ENCODE results near the gene TPCN1.
A peak's percentile ranks its signal among the peaks of the same experiment; 100 is the strongest.

The TPCN1 gene

DNA sequence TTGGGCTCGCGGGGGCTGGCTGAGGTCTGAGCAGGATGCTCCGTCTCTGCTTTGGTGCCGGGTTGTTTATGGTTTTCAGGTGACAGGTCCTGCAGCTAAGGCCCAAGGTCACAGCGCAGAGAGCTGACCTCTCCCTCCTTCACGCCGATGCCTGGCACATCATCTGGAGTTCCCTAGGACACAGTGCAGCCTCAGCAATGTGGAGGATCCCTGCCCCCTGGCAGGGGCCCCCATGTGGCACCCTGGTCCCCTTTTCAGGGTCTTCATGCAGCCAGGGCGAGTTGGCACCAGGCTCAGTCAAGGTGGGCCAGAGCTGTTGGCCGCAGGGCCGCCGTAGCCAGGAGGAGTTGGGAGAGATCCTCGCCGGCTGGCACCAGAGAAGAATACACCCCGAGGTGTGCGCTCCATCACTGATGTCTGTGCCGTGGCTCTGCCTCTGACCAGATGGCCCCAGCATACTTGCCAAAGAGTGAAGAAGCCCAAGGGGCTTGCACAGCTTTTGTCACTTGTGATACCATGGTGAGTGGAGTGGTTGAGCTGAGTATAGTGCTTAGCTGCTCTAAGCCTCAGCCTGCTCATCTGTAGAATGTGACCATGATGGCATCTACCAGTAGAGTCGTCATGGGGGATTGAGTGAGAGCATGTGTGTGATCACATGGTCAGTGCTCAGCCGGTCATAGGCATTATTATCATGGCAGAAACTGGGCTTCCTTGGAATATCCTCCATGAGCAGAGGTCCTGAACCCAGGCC lies 11.0 kb downstream of the TPCN1 start:
- Histone ChIP-seq H3K4me3 (peak overlapping the region; percentile 55), H3K36me3 (ENCODE audit: insufficient read depth, low read length) (peaks cover 16% of the 10 kb centered on the region; the same call in 1 of the 2 replicates), H3K9ac (ENCODE audit: insufficient read length) (no peak overlapping the region), H3K9me3 (ENCODE audit: low read depth, low read length) (no peaks in the 10 kb centered on the region), H3K27ac (no peak overlapping the region)
- TF ChIP-seq POLR2AphosphoS5 (IDR thresholded peaks at IDR 0.05; ENCODE audit: borderline replicate concordance, low read depth, low read length): no peak
- no peak for TF ChIP-seq EZH2 (IDR thresholded peaks at IDR 0.05)
- TF ChIP-seq FOXP2 (optimal IDR thresholded peaks at IDR 0.05; ENCODE audit: control extremely low read depth, extremely low read length, insufficient read depth): no peak
- DNase-seq (ENCODE audit: low read depth, low spot score): no peak

DNA sequence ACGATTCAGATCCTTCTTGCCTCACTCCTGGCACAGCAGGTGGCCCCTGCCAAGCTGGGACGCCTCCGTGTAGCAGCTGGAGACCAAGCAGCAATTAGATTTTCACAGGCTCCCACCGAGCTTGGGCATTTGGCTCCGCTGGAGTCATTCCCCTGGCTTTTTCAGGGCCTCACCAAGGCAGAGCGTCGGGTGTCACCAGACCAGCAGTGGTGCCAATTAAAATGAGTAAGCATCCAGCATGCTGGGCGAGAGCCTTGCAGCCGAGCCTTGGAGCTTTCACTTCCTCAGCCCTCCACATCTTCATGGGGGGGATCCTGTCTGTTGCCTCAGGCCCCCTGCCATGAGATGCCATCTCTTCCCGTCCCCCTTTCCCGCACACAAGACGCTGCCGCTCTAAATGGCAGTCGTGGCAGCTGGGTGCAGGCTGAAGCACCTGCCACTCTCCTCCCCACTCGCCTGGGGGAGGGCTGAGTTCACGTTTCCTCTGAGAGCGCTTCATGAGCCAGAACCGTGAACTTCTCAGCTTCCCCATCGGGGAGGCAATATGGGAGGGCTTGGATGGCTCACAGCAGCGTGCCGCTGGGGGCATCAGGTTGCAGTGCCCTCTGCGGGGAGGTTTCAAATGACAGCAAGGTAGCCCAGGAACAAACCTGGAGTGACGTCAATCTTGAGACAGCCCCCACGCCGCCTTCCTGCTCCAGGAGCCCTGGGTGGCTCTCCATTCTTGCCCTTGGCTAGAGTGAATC lies 11.7 kb downstream of the TPCN1 start:
- Histone ChIP-seq H3K4me3 (peak overlapping the region; percentile 55), H3K9ac (ENCODE audit: insufficient read length) (no peak overlapping the region), H3K9me3 (ENCODE audit: low read depth, low read length) (no peaks in the 10 kb centered on the region), H3K27ac (no peak overlapping the region), H3K36me3 (ENCODE audit: insufficient read depth, low read length) (peaks cover 16% of the 10 kb centered on the region; the same call in 1 of the 2 replicates)
- no peak for DNase-seq (ENCODE audit: low read depth, low spot score)
- no peak for TF ChIP-seq FOXP2 (optimal IDR thresholded peaks at IDR 0.05; ENCODE audit: control extremely low read depth, extremely low read length, insufficient read depth)
- TF ChIP-seq EZH2 (IDR thresholded peaks at IDR 0.05): no peak
- no peak for TF ChIP-seq POLR2AphosphoS5 (IDR thresholded peaks at IDR 0.05; ENCODE audit: borderline replicate concordance, low read depth, low read length)

DNA sequence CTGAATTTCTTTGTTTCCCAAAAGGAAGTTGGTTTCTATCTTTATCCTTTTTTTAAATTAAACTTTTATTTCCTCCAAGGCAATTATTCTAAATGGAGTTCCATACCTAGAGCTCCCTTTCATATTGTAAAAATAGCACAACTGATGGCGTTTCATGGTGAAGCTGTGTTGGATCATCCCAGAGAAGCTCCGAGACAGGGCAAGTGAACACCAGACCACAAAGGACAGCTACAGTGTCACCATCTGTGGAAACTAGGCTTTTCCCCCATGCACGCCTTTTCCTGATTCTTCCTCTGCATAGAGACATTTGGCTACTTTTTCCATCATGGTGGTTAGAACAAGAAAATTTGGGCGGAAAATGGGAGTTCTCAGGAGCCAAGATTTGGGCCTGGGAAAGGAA lies 12.7 kb downstream of the TPCN1 start:
- no peak overlapping the region for H3K27ac ChIP-seq
- TF ChIP-seq EZH2 (IDR thresholded peaks at IDR 0.05) (no peak), POLR2AphosphoS5 (IDR thresholded peaks at IDR 0.05; ENCODE audit: borderline replicate concordance, low read depth, low read length) (no peak), FOXP2 (optimal IDR thresholded peaks at IDR 0.05; ENCODE audit: control extremely low read depth, extremely low read length, insufficient read depth) (no peak)
- no peak for DNase-seq (ENCODE audit: low read depth, low spot score)
- H3K36me3 ChIP-seq (ENCODE audit: insufficient read depth, low read length): peaks cover 16% of the 10 kb centered on the region; the same call in 1 of the 2 replicates
- H3K9ac ChIP-seq (ENCODE audit: insufficient read length): no peak overlapping the region
- H3K9me3 ChIP-seq (ENCODE audit: low read depth, low read length): no peaks in the 10 kb centered on the region
- no peak overlapping the region for H3K4me3 ChIP-seq

DNA sequence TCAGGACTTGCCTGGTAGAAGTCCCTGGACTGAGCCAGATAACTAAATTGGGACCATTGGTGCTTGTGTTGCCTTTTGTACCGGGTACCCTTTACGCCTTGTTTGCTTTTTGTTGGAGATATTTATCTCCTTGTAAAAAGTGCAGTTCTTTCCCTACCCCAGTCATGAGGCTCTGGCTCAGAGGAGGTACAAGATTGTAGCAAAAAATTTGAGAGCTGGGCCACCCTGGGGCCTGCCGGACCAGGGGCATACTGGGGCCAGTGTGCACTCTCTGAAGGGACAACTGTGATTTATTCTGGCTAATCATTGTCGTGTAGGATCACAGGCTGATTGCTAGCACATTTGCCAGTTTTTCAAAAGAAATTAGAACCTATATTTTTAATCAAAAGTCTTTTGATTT lies 13.2 kb downstream of the TPCN1 start:
- H3K27ac ChIP-seq: no peak overlapping the region
- H3K9ac ChIP-seq (ENCODE audit: insufficient read length): no peak overlapping the region
- H3K36me3 ChIP-seq (ENCODE audit: insufficient read depth, low read length): peaks cover 16% of the 10 kb centered on the region; the same call in 1 of the 2 replicates
- no peak for TF ChIP-seq FOXP2 (optimal IDR thresholded peaks at IDR 0.05; ENCODE audit: control extremely low read depth, extremely low read length, insufficient read depth)
- no peak for TF ChIP-seq POLR2AphosphoS5 (IDR thresholded peaks at IDR 0.05; ENCODE audit: borderline replicate concordance, low read depth, low read length)
- no peak for TF ChIP-seq EZH2 (IDR thresholded peaks at IDR 0.05)
- no peaks in the 10 kb centered on the region for H3K9me3 ChIP-seq (ENCODE audit: low read depth, low read length)
- no peak overlapping the region for H3K4me3 ChIP-seq
- no peak for DNase-seq (ENCODE audit: low read depth, low spot score)

DNA sequence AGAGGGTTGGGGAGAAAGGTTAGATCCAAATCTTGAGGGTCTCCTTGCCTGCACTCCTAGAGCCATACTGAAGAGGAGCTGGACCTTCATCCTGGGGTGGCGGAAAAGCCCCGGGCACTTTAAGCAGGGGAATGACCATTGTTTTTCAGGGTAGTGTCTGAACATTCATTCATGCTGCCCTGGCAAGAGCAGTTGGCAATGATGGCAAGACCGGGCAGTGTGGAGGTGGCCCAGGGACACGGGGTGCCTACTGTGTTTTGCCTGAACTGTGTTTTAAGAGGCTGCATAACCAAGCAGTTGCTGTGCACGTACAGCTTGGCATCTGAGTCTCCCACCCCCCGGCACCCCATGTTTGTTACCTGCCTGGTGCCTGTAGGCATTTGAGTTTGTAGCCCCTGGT lies 14.7 kb downstream of the TPCN1 start:
- no peak overlapping the region for H3K9ac ChIP-seq (ENCODE audit: insufficient read length)
- TF ChIP-seq FOXP2 (optimal IDR thresholded peaks at IDR 0.05; ENCODE audit: control extremely low read depth, extremely low read length, insufficient read depth): no peak
- no peak for TF ChIP-seq EZH2 (IDR thresholded peaks at IDR 0.05)
- no peak for TF ChIP-seq POLR2AphosphoS5 (IDR thresholded peaks at IDR 0.05; ENCODE audit: borderline replicate concordance, low read depth, low read length)
- peaks cover 13% of the 10 kb centered on the region; the same call in 1 of the 2 replicates for H3K36me3 ChIP-seq (ENCODE audit: insufficient read depth, low read length)
- DNase-seq (ENCODE audit: low read depth, low spot score): no peak
- no peak overlapping the region for H3K27ac ChIP-seq
- no peak overlapping the region for H3K4me3 ChIP-seq
- no peaks in the 10 kb centered on the region for H3K9me3 ChIP-seq (ENCODE audit: low read depth, low read length)

DNA sequence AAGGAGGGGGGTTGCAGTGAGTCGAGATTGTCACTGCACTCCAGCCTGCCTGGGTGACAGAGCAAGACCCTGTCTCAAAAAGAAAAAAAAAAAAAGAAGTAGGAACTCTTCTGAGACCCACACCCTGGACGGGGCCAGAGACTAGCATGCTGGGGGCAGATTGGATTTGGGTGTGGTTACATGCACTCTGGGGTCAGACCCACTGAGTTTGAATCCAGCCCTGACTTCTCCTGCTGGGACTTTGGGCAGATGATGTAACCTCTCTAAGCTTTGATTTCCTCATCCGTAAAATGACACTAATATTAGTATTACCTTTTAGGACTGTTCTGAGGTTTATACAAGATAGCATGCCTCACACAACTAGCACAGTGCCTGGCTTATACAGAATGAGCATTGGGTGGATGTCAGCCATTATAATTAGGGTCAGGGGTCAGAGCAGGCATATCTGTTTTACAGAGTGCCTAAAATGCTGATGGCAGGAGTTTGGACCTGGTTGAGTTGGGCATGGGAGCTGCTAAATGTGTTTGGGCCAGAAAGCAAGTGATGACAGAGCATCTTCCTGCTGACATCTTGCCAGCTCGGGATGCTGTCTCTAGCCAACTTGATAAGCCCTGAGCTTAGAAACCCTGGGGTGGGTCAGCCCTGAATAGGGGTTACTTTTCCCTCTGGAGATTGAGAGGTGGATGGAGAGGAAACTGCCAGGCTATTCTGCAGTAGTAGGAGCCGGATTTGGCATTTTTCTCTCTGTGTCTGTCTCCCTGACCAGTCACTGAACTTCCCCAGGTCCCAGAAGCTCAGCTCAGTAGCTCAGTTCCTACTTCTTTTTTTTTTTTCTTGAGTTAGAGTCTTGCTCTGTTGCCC lies 15.5 kb downstream of the TPCN1 start:
- no peak for TF ChIP-seq EZH2 (IDR thresholded peaks at IDR 0.05)
- TF ChIP-seq FOXP2 (optimal IDR thresholded peaks at IDR 0.05; ENCODE audit: control extremely low read depth, extremely low read length, insufficient read depth): no peak
- no peak for TF ChIP-seq POLR2AphosphoS5 (IDR thresholded peaks at IDR 0.05; ENCODE audit: borderline replicate concordance, low read depth, low read length)
- H3K9me3 ChIP-seq (ENCODE audit: low read depth, low read length): no peaks in the 10 kb centered on the region
- no peak overlapping the region for H3K27ac ChIP-seq
- no peak for DNase-seq (ENCODE audit: low read depth, low spot score)
- H3K9ac ChIP-seq (ENCODE audit: insufficient read length): no peak overlapping the region
- H3K36me3 ChIP-seq (ENCODE audit: insufficient read depth, low read length): peaks cover 5% of the 10 kb centered on the region; the same call in 1 of the 2 replicates
- H3K4me3 ChIP-seq: no peak overlapping the region

DNA sequence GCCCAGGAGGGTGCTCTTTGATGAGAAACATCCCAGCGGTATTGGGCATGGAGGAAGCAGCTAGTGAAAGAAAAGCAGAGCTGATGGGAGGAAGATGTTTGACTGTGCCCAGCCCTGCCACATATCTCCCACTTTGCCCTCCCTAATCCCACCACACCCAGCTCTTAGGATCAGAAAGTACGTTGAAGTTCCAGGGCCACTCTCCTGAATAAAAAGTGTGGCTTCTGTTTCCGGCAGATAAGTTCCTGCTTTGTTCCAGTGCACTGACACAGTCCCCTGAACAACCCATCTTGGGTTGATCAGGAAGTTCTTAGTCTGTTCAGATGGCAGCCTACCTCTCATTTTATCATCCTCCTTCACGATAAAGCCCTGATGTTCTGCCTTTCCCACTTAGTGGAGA lies 16.5 kb downstream of the TPCN1 start:
- H3K4me3 ChIP-seq: no peak overlapping the region
- no peak for DNase-seq (ENCODE audit: low read depth, low spot score)
- H3K9ac ChIP-seq (ENCODE audit: insufficient read length): no peak overlapping the region
- no peak overlapping the region for H3K27ac ChIP-seq
- H3K9me3 ChIP-seq (ENCODE audit: low read depth, low read length): no peaks in the 10 kb centered on the region
- TF ChIP-seq POLR2AphosphoS5 (IDR thresholded peaks at IDR 0.05; ENCODE audit: borderline replicate concordance, low read depth, low read length) (no peak), FOXP2 (optimal IDR thresholded peaks at IDR 0.05; ENCODE audit: control extremely low read depth, extremely low read length, insufficient read depth) (no peak), EZH2 (IDR thresholded peaks at IDR 0.05) (no peak)
- H3K36me3 ChIP-seq (ENCODE audit: insufficient read depth, low read length): no peaks in the 10 kb centered on the region

DNA sequence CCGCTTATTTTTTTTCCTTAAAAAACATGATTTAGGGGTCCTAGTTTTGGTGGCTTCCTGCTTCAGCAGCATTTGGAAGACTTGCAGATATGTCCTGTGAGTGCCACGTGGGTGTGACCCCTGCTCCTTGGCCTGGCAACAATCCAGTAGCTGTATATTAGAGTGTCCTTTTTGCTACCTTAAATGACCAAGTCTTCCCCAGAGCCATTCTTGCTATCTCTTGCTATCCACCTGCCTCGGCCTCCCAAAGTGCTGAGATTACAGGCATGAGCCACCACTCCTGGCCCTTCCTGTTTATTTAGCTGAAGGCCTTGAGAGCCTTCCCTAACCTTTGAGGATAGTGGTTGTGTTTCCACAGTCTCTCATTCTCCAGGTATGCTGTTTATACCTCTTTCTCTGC lies 17.0 kb downstream of the TPCN1 start:
- DNase-seq (ENCODE audit: low read depth, low spot score): no peak
- Histone ChIP-seq H3K27ac (no peak overlapping the region), H3K9me3 (ENCODE audit: low read depth, low read length) (no peaks in the 10 kb centered on the region), H3K36me3 (ENCODE audit: insufficient read depth, low read length) (no peaks in the 10 kb centered on the region), H3K4me3 (no peak overlapping the region), H3K9ac (ENCODE audit: insufficient read length) (no peak overlapping the region)
- TF ChIP-seq EZH2 (IDR thresholded peaks at IDR 0.05) (no peak), POLR2AphosphoS5 (IDR thresholded peaks at IDR 0.05; ENCODE audit: borderline replicate concordance, low read depth, low read length) (no peak), FOXP2 (optimal IDR thresholded peaks at IDR 0.05; ENCODE audit: control extremely low read depth, extremely low read length, insufficient read depth) (no peak)
